ENCODE data around the gene TRDMT1.

GRCh38 chr10:17174626-17175025 is 26.8 kb downstream of the TRDMT1 start:
- TF ChIP-seq, protein P1, sequence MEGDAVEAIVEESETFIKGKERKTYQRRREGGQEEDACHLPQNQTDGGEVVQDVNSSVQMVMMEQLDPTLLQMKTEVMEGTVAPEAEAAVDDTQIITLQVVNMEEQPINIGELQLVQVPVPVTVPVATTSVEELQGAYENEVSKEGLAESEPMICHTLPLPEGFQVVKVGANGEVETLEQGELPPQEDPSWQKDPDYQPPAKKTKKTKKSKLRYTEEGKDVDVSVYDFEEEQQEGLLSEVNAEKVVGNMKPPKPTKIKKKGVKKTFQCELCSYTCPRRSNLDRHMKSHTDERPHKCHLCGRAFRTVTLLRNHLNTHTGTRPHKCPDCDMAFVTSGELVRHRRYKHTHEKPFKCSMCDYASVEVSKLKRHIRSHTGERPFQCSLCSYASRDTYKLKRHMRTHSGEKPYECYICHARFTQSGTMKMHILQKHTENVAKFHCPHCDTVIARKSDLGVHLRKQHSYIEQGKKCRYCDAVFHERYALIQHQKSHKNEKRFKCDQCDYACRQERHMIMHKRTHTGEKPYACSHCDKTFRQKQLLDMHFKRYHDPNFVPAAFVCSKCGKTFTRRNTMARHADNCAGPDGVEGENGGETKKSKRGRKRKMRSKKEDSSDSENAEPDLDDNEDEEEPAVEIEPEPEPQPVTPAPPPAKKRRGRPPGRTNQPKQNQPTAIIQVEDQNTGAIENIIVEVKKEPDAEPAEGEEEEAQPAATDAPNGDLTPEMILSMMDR (conservative IDR thresholded peaks at IDR 0.05): no peak
- TF ChIP-seq EZH2 (IDR thresholded peaks at IDR 0.05; ENCODE audit: low read depth): no peak
